ENCODE measurements around the gene LDLR. TPM values are rescaled to one million over a fixed set of nuclear protein-coding genes. Genes with fewer than 3 reads are reported as not detected.
A peak's percentile ranks its signal among the peaks of the same experiment; 100 is the strongest.
"Not testable (repeated sequence)": the region's sequence is repeated elsewhere in the genome, so short reads cannot be mapped to it uniquely, and the experiment has no call there.

LDLR gene
- polyA plus RNA-seq, 1 donor: 17.7 TPM

GRCh38 chr19:11140896-11141295, 51.6 kb downstream of the LDLR start:
- DNase-seq (ENCODE audit: low read depth): no peak

GRCh38 chr19:11141937-11142527, 52.8 kb downstream of the LDLR start:
- DNase-seq (ENCODE audit: low read depth): no peak

GRCh38 chr19:11142528-11143171, 53.4 kb downstream of the LDLR start:
- no peak for DNase-seq (ENCODE audit: low read depth)

GRCh38 chr19:11145536-11145924, 56.3 kb downstream of the LDLR start:
- no peak for DNase-seq (ENCODE audit: low read depth)

GRCh38 chr19:11148001-11148400, 58.7 kb downstream of the LDLR start:
- DNase-seq (ENCODE audit: low read depth): no peak

GRCh38 chr19:11151181-11151580, 61.9 kb downstream of the LDLR start:
- peak; percentile 60 for DNase-seq (ENCODE audit: low read depth)

- DNase-seq (ENCODE audit: low read depth): no peak
Measured at GRCh38 chr19:11152318-11153062, 63.2 kb downstream of the LDLR start.

- DNase-seq (ENCODE audit: low read depth): no peak
Measured at GRCh38 chr19:11154683-11155047, 65.4 kb downstream of the LDLR start.

GRCh38 chr19:11155373-11156120, 66.3 kb downstream of the LDLR start, which contains the start of gene SPC24:
Gene SPC24, minus strand, starts transcription at chr19:11155782. Its CDS starts 6 bp downstream, at chr19:11155776.
- DNase-seq (ENCODE audit: low read depth): peak; percentile 97

- DNase-seq (ENCODE audit: low read depth): no peak
Measured at GRCh38 chr19:11159598-11160439, 70.6 kb downstream of the LDLR start.

- DNase-seq (ENCODE audit: low read depth): not testable (repeated sequence)
Measured at GRCh38 chr19:11160440-11160768, 71.1 kb downstream of the LDLR start.

GRCh38 chr19:11164296-11164695, 75.0 kb downstream of the LDLR start:
- no peak for DNase-seq (ENCODE audit: low read depth)

- peak; percentile 72 for DNase-seq (ENCODE audit: low read depth)
Measured at GRCh38 chr19:11164879-11165406, 75.7 kb downstream of the LDLR start.

- no peak for DNase-seq (ENCODE audit: low read depth)
Measured at GRCh38 chr19:11165486-11166030, 76.3 kb downstream of the LDLR start.

GRCh38 chr19:11166281-11167142, 77.2 kb downstream of the LDLR start:
- DNase-seq (ENCODE audit: low read depth): no peak

- no peak for DNase-seq (ENCODE audit: low read depth)
Measured at GRCh38 chr19:11168568-11168967, 79.3 kb downstream of the LDLR start.

GRCh38 chr19:11169896-11170678, 80.8 kb downstream of the LDLR start:
- no peak for DNase-seq (ENCODE audit: low read depth)

GRCh38 chr19:11171144-11171543, 81.9 kb downstream of the LDLR start:
- no peak for DNase-seq (ENCODE audit: low read depth)

- no peak for DNase-seq (ENCODE audit: low read depth)
Measured at GRCh38 chr19:11172576-11172975, 83.3 kb downstream of the LDLR start.

Data from forelimb muscle (tissue), 1 donor.